NCI-H1048 (cell line): ENCODE results near the gene ULK1.

Source experiments
- DNase-seq: peaks from one replicate; lab custom pipeline; 2025; lab: John Stamatoyannopoulos, UW

ULK1 gene

GRCh38 chr12:131908092-131909080, 14.0 kb downstream of the ULK1 start:
- no peak for DNase-seq

GRCh38 chr12:131909081-131909751, 14.8 kb downstream of the ULK1 start:
- no peak for DNase-seq

GRCh38 chr12:131909752-131910219, 15.4 kb downstream of the ULK1 start:
- no peak for DNase-seq

GRCh38 chr12:131910302-131911027, 16.0 kb downstream of the ULK1 start:
- DNase-seq: no peak

- no peak for DNase-seq
Measured at GRCh38 chr12:131911028-131911650, 16.7 kb downstream of the ULK1 start.

- DNase-seq: no peak
Measured at GRCh38 chr12:131911851-131912477, 17.5 kb downstream of the ULK1 start.

GRCh38 chr12:131912518-131913274, 18.3 kb downstream of the ULK1 start:
- DNase-seq: no peak

GRCh38 chr12:131913666-131914065, 19.2 kb downstream of the ULK1 start:
- no peak for DNase-seq

GRCh38 chr12:131914179-131914702, 19.8 kb downstream of the ULK1 start:
- DNase-seq: no peak

- no peak for DNase-seq
Measured at GRCh38 chr12:131915000-131915689, 20.7 kb downstream of the ULK1 start.

GRCh38 chr12:131915823-131916222, 21.4 kb downstream of the ULK1 start:
- no peak for DNase-seq

- DNase-seq: no peak
Measured at GRCh38 chr12:131916306-131917138, 22.1 kb downstream of the ULK1 start.

GRCh38 chr12:131917139-131917710, 22.8 kb downstream of the ULK1 start:
- DNase-seq: no peak

GRCh38 chr12:131917711-131918306, 23.4 kb downstream of the ULK1 start:
- DNase-seq: no peak

GRCh38 chr12:131918311-131919050, 24.1 kb downstream of the ULK1 start:
- DNase-seq: no peak

- DNase-seq: no peak
Measured at GRCh38 chr12:131919051-131919347, 24.6 kb downstream of the ULK1 start.

GRCh38 chr12:131919366-131920156, 25.1 kb downstream of the ULK1 start:
- no peak for DNase-seq
